ENCODE measurements around the gene PPOX.

GRCh38 chr1:161182214-161182613, 16.0 kb downstream of the PPOX start:
- TF ChIP-seq, protein P1, sequence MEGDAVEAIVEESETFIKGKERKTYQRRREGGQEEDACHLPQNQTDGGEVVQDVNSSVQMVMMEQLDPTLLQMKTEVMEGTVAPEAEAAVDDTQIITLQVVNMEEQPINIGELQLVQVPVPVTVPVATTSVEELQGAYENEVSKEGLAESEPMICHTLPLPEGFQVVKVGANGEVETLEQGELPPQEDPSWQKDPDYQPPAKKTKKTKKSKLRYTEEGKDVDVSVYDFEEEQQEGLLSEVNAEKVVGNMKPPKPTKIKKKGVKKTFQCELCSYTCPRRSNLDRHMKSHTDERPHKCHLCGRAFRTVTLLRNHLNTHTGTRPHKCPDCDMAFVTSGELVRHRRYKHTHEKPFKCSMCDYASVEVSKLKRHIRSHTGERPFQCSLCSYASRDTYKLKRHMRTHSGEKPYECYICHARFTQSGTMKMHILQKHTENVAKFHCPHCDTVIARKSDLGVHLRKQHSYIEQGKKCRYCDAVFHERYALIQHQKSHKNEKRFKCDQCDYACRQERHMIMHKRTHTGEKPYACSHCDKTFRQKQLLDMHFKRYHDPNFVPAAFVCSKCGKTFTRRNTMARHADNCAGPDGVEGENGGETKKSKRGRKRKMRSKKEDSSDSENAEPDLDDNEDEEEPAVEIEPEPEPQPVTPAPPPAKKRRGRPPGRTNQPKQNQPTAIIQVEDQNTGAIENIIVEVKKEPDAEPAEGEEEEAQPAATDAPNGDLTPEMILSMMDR (IDR thresholded peaks at IDR 0.05), result no peak
- no peak for TF ChIP-seq POLR2A (IDR thresholded peaks at IDR 0.05)
